Stimulated activated CD4-positive, alpha-beta T cell treated with anti-CD3 and anti-CD28 coated beads, Interleukin-15, amount 100 ng/mL, for 24 hours (primary cell): ENCODE data around the gene ATRNL1.
A peak's percentile ranks its signal among the peaks of the same experiment; 100 is the strongest.
"Not testable (repeated sequence)": the region's sequence is repeated elsewhere in the genome, so short reads cannot be mapped to it uniquely, and the experiment has no call there.

Experiments
- DNase-seq: peaks from one replicate; pipeline ENCODE4 v3.0.0-alpha.2; 2020

ATRNL1 gene

GRCh38 chr10:115092258-115092554, 959 bp upstream of the ATRNL1 start:
- no peak for DNase-seq

- peak; percentile 31 for DNase-seq
These were observed 445 bp upstream of the ATRNL1 start for GRCh38 chr10:115092555-115093285.

- peak; percentile 23 for DNase-seq
These were observed 727 bp downstream of the ATRNL1 start for GRCh38 chr10:115093776-115094408.

- DNase-seq = no peak
These were observed 1.4 kb downstream of the ATRNL1 start for GRCh38 chr10:115094416-115095140.

GRCh38 chr10:115095758-115096157, 2.6 kb downstream of the ATRNL1 start:
- no peak for DNase-seq

- no peak for DNase-seq
These were observed 10.5 kb downstream of the ATRNL1 start for GRCh38 chr10:115103700-115104099.

- not testable (repeated sequence) for DNase-seq
These were observed 12.2 kb downstream of the ATRNL1 start for GRCh38 chr10:115105411-115105810.

GRCh38 chr10:115107830-115108229, 14.7 kb downstream of the ATRNL1 start:
- DNase-seq = no peak

- DNase-seq = no peak
These were observed 24.1 kb downstream of the ATRNL1 start for GRCh38 chr10:115117301-115117700.

GRCh38 chr10:115118346-115118745, 25.2 kb downstream of the ATRNL1 start:
- no peak for DNase-seq

GRCh38 chr10:115125505-115125904, 32.3 kb downstream of the ATRNL1 start:
- DNase-seq = no peak

GRCh38 chr10:115129752-115130151, 36.6 kb downstream of the ATRNL1 start:
- DNase-seq = no peak

- DNase-seq = no peak
These were observed 43.5 kb downstream of the ATRNL1 start for GRCh38 chr10:115136616-115137015.

- no peak for DNase-seq
These were observed 48.1 kb downstream of the ATRNL1 start for GRCh38 chr10:115141254-115141653.

GRCh38 chr10:115157357-115157756, 64.2 kb downstream of the ATRNL1 start:
- no peak for DNase-seq

GRCh38 chr10:115163129-115163528, 70.0 kb downstream of the ATRNL1 start:
- DNase-seq = no peak

GRCh38 chr10:115164220-115164619, 71.1 kb downstream of the ATRNL1 start:
- DNase-seq = no peak

- no peak for DNase-seq
These were observed 74.6 kb downstream of the ATRNL1 start for GRCh38 chr10:115167751-115168150.

- DNase-seq = no peak
These were observed 78.3 kb downstream of the ATRNL1 start for GRCh38 chr10:115171392-115171960.

GRCh38 chr10:115173915-115174443, 80.8 kb downstream of the ATRNL1 start:
- no peak for DNase-seq

- DNase-seq = not testable (repeated sequence)
These were observed 114.1 kb downstream of the ATRNL1 start for GRCh38 chr10:115207276-115207675.

GRCh38 chr10:115209133-115209532, 116.0 kb downstream of the ATRNL1 start:
- no peak for DNase-seq

- DNase-seq = no peak
These were observed 121.7 kb downstream of the ATRNL1 start for GRCh38 chr10:115214829-115215228.

GRCh38 chr10:115219203-115219602, 126.0 kb downstream of the ATRNL1 start:
- DNase-seq = no peak
